Frontal cortex (tissue), 4 donors: ENCODE measurements around the gene FUT8. TPM values are rescaled to one million over a fixed set of nuclear protein-coding genes. Genes with fewer than 3 reads are reported as not detected.

Source experiments
- DNase-seq, 2 donors: peaks; one replicate each; pipeline ENCODE4 v3.0.0; 2012; ENCODE audit warnings: low spot score in 2 of 2
- FAIRE-seq: peaks from 2 replicates; lab custom pipeline; 2012; peaks lifted over from hg19 to GRCh38; lab: Jason Lieb, UNC
- total RNA-seq: library from RNA; depleted of rRNA; stranded (reverse); fragments of >200 nt; gene quantifications from one replicate; pipeline ENCODE4 v1.2.3, GENCODE V29; 2014
- donor health status: control.
- donor health status: control.
- donor health status: control.

Gene FUT8
- total RNA-seq, 1 donor from 2014 or later: 197 TPM

GRCh38 chr14:65731933-65732506 lies 319.5 kb downstream of the FUT8 start:
- DNase-seq (no peak), FAIRE-seq (no peak)

DNA sequence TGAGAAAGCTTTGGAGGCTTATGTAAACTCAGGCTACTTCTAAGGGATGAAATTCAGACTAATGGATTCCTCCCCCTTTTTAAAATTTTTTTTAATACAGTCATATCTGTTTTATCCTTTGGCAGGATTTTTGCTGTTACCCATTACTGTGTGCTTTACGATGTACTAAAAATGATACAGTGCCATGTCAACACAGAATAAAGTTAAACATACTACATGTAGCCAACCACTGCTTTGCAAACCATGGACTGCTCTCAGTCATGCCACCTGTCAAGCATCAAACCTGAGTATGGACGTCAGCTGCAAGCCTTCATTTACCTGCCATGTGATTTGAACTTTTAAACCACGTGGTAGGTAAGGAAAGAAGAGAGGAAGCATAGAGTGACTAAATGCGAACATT lies 325.8 kb downstream of the FUT8 start:
- DNase-seq (no peak), FAIRE-seq (no peak)

GRCh38 chr14:65745396-65746190 lies 333.1 kb downstream of the FUT8 start:
- FAIRE-seq (no peak), DNase-seq (no peak)

DNA sequence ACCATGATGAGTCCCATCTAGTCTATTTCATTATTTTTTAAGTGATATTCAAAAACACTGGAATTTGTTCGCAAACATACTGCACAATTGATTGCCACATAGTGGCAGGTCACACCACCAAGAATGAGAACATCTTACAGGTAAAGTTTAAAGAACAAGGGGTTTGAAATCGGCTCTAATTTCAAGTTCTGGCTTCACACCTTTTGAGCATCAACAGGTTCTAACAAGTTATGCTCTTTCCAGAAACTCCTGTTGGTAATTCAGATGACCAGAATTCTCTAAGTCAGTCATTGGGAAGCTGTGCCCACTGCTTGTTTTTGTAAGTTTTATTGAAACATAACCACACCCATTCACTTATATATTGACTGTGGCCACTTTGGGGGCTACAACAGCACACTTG lies 336.3 kb downstream of the FUT8 start:
- FAIRE-seq: no peak

DNA sequence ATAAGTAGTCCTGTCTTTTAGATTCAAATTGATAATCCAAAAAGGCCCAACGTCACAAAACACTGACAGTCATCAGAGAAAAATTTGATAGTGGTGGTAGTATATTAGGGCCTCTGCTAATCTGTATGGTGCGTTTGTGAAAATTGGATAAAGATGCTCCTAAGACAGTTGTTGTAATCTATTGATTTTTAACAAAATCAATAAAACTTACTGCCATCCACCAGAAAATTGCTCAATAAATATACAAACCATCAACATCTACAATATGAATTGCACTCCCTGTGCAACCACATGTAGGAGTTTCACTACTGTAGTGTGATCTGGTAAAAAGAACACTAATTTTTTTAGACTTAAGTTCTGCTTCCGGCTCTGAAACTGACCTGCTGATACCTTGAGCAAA lies 336.8 kb downstream of the FUT8 start:
- DNase-seq: no peak
- FAIRE-seq: no peak

More for the DNA sequence above, 336.3 kb downstream of the FUT8 start:
- DNase-seq: no peak

DNA sequence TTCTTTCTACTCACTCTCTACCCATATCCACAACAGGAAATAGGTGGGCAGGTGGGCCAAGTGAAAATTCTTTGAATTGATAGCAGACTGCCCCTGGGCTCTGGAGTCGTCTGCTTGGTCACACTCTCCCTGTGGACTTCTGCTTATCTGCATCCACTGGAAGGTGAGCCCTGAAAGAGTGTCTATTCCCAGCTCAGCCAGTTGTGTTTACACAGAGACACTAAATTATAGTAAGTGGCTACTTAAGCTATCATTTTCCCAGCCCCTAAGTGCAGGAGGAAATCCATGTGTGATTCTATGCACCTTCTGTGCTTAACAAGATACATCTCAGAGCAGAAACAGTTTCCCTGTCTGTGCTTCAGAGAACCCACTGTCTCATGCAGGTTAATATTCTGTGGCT lies 338.4 kb downstream of the FUT8 start:
- DNase-seq (no peak), FAIRE-seq (no peak)

DNA sequence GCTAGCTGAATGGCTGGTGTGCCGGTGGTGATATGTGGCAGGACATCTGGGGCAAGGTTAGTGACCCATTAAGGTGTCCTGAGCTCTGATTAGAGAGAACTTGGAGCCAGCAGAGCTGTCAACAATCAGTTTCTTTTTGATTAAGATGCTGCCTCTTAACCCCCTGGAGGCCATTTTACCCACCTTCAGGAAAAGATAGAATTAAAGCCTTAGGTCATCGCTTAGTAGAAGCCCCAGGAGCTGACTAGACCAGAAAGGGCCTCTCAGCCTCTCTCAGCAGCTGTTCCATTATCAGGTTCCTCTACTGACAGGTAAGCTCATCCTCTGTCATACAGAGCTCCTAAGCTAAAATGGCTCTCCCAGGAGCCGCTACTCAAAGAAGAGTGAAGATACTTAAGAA lies 339.0 kb downstream of the FUT8 start:
- FAIRE-seq (no peak), DNase-seq (no peak)

- no peak for DNase-seq
- FAIRE-seq: no peak
Measured at GRCh38 chr14:65753061-65753460, 340.5 kb downstream of the FUT8 start.

DNA sequence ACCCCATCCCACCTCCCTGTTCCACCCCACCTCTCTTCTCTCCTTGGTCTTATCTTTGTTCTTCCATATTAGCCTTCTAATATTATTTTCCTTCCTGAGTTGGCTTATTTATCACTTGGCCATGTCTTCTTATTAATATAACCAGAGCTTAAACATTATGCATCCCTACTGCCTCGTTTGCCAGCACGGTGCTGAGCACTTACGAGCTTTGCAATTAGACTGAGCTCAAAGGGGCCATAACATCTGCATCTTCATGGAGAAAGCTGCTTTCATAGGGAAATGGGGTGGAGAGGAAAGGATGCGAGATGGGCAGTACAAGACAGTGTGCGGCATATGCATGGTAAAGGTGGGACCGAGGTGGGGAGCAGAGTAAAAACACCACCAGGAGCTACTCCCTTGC lies 342.8 kb downstream of the FUT8 start:
- no peak for FAIRE-seq
- no peak for DNase-seq

- DNase-seq: no peak
- FAIRE-seq: no peak
Measured at GRCh38 chr14:65756880-65757279, 344.4 kb downstream of the FUT8 start.

- FAIRE-seq (no peak), DNase-seq (no peak)
Measured at GRCh38 chr14:65769151-65769550, 356.6 kb downstream of the FUT8 start.

- no peak for FAIRE-seq
- no peak for DNase-seq
Measured at GRCh38 chr14:65770681-65771080, 358.2 kb downstream of the FUT8 start.

GRCh38 chr14:65771271-65771670 lies 358.7 kb downstream of the FUT8 start:
- FAIRE-seq: no peak
- no peak for DNase-seq

DNA sequence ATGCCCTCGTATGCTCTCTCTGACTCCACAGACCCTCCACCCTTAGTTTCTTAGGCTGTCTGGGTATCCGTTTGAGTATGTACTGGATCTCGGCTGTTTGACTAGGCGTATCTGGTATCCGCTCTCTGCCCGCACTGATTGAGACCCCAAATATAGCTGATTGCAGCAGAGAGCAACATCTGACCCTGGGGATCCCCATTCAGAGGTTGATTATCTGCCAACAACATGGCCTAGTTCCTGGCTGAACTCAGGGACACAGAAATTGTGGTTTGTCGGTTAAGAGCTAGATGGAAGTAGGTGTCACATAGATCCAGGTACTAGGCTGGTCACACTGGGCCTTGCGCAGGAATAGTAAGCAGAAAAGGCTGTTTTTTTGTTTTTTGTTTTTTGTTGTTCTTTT lies 359.9 kb downstream of the FUT8 start:
- no peak for FAIRE-seq
- no peak for DNase-seq

DNA sequence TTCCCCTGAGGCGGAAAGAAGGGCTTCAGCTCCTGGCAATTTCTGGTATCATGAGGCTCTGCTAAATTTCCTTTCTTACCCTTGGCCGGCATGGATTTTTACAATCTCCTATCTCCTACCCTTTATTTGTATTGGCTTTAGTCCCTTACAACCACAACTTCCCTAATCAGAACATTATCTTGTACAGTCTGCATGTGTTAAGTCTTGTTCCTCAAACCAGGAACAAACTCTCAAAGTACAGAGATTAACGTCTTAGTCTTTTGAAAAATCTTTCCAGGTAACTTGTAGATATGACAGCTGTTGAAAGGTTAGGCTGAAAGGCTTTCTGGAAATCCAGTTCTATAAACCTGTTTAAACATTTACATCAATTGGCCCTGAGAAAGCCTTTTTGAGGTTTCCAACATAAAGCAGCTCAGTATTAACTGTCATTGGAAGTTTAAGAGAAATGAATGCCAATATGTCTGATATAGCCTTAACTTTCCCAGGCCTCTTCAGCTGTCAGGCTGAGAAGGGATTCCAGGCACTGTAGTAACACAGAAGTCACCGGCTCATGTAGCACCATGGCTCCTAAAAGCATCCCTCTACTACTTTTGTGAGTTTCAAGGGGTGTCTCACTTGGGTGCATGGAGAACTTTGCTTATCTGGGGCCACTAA lies 360.5 kb downstream of the FUT8 start:
- DNase-seq (no peak), FAIRE-seq (no peak)

DNA sequence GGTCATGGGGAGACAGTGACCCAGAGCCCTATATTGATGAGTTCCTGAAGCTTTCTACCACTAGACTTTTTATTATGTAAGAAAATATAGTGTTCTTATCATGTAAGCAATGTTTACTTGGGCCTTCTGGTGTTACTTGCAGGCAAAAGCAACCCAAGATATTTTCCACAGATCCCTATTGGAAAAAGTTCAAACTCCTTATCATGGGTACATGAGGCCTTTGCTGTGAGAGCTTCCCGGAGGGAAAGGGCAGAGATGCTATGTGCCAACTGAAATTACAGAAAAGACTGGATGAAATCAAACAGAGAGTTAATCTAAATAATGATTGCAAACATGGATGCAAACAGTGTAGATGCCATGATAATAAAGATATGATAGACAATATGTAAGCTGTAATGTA lies 361.5 kb downstream of the FUT8 start:
- FAIRE-seq (no peak), DNase-seq (no peak)

DNA sequence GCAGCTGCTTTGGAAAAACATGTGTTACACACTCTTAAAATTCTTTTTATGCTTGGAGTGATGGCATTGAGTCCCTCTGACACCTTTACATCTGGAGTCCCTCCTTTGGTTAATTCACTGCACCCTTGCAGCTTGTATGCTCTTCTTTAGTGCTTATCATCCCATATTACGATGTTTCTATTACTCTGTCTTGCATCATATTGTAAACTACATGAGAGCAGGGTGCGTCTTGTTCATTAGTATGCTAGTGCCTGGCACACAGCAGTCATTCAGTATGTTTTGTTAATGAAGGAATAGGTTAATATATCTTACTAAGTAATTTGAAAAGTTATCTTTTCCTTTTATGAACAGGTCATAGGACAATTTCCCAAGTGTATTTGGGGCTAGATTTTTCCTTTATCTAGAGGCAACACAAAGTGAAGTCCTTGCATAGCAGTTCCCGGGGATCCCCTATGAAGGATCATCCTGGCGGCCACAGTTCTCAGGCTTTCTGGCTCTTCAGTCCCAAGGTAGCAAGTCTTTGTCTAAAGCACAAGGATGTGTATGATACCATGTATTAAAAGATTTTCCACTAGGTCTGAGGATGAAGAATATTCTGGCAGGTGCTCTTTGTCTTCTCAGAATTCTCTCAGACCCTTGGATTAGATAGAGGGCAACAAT lies 363.8 kb downstream of the FUT8 start:
- FAIRE-seq (no peak), DNase-seq (no peak)

DNA sequence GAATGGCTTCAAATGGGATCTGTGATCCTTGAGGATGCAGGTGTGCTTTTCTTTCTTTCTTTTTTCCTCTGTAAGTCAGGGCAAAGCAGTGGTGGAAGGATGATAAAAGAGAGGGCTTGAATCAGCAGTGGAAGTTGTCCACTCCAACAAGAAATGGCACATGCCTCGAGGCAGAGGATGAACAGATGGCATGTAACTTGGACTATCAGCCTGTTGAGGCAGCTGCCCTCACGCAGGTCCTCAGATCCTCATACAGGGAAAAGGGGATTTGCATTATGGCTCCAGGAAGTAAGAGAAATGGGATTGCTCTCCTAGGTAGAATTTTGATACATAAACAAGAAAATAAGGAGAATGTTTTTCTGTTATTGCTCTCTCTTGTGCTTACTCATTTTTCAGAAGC lies 368.0 kb downstream of the FUT8 start:
- no peak for DNase-seq

GRCh38 chr14:65783101-65783500 lies 370.6 kb downstream of the FUT8 start:
- no peak for FAIRE-seq

More for the DNA sequence above, 368.0 kb downstream of the FUT8 start:
- no peak for FAIRE-seq

GRCh38 chr14:65783576-65783975 lies 371.0 kb downstream of the FUT8 start:
- no peak for FAIRE-seq
- DNase-seq: no peak

More at GRCh38 chr14:65783101-65783500, 370.6 kb downstream of the FUT8 start:
- DNase-seq: no peak

DNA sequence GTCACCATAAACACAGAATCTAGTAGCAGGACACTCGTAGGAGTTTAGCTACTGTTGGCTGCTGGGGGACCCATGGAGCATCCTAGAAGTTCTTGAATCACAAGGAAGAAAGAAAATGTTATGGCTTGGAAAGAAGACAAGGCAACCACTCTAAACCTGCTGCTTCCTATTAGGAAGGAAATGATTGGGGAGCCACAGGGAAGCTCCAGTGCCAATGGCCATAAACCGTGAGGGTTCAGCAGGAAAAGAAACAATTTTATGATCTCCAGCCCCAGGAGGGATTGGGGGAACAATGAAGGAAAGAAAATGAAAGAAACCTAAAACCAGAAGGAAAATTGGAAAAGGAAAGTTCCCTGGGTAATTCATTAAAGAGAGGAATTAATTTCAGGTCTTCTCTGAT lies 372.0 kb downstream of the FUT8 start:
- FAIRE-seq: no peak

More for the DNA sequence above, 372.0 kb downstream of the FUT8 start:
- no peak for DNase-seq
